HG03097 (cell line): Measurements from ENCODE around the gene PISD.

ENCODE experiments used
- ATAC-seq: cut with Tn5 transposase; IDR thresholded peaks from one replicate; pipeline ENCODE4 v1.9.1; 2021; ENCODE audit not compliant: unreplicated experiment, low FRiP score

PISD gene

DNA sequence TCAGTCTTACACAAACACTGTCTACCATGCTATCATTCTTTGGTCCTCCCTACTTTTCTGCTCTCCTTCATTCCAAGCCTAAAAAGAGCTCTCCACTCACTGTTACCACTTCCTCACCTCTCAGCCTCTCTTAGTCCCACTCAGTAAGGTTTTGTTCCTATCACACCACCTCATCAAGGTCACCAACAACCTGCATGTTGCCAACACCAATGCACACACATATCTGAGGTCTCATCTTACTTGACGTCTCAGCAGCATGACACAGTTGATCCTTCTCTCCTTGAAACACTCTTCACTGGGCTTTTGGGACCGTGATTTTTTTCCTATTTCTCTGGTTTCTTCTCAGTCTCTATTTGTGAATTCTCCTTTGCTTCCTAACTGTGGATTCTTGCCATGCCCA, 8.1 kb downstream of the PISD start:
- ATAC-seq: no peak

- no peak for ATAC-seq
These were observed 8.9 kb downstream of the PISD start for GRCh38 chr22:31652911-31653684.

DNA sequence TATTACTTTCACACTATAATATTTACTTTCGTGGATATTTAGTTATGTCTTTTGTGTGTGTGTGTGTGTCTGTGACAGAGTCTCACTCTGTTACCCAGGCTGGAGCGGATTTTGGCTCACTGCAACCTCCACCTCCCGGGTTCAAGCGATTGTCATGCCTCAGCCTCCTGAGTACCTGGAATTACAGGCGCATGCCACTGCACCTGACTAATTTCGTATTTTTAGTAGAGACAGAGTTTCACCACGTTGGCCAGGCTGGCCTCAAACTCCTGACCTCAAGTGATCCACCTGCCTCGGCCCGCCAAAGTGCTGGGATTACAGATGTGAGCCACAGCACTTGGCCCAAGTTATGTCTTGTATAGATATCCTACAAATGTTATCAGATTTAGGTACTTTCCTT, 9.9 kb downstream of the PISD start:
- ATAC-seq: no peak

GRCh38 chr22:31651664-31652063, 10.4 kb downstream of the PISD start:
- no peak for ATAC-seq

DNA sequence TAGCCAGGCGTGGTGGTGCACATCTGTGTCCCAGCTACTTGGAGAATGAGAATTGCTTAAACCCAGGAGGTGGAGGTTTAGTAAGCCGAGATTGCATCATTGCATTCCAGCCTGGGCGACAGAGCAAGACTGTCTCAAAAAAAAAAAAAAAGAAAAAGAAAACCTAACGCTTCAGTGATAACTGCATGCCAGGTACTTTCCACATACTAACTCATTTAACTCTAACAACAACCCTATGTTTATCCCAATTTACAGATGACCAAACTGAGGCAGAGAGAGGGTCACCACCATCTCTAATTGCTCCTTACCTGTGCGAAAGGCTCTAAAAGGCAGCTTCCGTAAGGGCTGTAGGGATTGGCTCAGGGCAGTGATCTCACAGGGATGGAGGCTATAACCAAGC, 11.6 kb downstream of the PISD start:
- no peak for ATAC-seq

- no peak for ATAC-seq
These were observed 14.3 kb downstream of the PISD start for GRCh38 chr22:31647523-31648320.

DNA sequence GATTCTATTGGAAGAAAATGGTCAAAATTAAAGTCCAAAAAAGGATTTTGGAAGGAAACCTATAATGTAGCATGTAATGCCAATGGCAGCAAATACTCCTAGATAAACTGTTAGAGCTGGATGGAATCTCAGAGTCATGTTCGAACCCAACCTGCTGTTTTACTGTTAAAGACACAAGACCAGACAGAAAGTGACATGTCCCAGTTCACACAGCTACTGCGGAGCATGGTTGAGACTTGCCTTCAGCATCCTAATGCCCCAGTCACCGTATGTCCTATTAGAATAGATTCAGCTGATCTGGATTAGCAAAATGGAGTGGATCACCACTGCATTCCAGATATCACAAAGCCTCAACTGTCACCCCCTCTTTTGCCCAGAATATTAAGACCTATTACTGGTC, 14.9 kb downstream of the PISD start:
- ATAC-seq: no peak

DNA sequence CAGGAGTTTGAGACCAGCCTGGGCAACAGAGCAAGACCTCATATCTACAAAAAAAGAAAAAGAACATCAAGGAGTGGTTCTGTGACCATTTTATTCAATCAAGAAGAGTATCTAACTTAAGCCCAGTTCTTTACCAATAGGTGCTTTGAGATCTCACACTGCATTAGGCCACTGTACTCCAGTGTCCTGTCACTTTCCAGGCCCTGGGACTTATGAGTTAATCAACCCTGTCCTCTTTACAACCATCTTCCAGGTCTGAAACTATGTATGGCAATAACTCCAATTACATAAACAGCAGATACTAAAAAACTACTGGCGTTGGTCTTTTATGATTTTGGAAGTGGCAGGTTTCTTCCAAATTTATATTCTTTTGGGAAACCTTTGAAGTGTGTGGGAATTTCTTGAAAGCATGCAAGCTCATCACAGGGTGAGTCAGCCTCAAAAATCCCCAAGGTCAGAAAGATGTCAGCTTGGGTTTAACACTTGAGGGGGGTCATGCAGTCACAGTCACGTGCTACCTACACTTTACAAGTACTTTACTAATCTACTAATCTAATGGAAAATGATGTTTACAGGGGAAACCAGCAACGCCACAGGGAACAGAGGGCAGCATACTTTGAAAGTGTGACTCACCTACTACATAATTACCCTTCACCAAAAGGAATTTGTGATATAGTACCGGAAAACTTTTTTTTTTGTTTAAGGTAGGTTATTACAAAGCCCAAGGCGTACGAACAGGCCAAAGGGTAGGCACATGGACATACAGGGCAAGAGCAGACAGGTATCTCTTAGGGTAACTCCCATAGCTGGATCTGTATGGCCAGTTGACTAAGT, 15.6 kb downstream of the PISD start:
- ATAC-seq: peak; percentile 50

GRCh38 chr22:31639436-31640039, 22.5 kb downstream of the PISD start:
- no peak for ATAC-seq

- no peak for ATAC-seq
These were observed 24.0 kb downstream of the PISD start for GRCh38 chr22:31637891-31638618.

DNA sequence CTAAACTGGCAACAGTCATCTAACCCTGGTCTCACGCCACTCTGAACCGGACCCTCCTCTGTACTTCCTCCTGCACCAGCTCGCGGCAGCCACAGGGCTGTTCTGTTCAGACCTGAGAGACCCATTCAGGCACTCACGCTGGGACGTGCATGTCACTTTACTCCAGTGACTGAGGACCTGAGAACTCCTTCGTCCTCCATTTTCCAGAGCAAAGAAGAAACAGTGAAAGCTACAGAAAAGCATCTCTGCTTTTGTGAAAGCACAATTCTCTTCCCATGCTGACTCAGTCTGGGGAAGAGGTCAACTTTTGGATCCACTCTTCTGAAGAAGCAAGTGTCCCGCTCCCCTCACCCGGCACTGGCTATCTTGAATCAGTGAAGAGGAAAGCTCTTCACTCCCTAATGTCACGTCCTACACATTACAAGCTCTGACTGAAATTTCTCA, 24.5 kb downstream of the PISD start:
- no peak for ATAC-seq

- no peak for ATAC-seq
These were observed 26.2 kb downstream of the PISD start for GRCh38 chr22:31635638-31636306.

DNA sequence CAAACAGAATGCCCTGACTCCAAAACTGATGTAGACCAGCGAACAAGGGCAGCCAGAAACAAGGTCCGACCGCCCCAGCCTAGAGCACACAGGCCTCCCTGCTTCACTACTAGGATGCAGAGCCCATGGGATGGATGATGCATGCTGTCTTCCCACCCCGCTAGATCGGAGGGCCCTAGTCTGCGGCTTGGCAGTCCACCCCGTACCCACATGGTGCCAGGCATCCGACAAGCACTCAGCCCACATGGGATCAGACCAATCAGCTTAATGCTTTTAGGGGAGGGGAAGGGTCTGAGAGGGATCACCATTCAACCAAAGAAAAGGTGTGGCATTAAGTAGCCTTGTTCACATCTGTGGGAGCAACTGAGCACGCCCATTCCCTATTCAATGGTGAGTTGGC, 30.6 kb downstream of the PISD start:
- no peak for ATAC-seq

DNA sequence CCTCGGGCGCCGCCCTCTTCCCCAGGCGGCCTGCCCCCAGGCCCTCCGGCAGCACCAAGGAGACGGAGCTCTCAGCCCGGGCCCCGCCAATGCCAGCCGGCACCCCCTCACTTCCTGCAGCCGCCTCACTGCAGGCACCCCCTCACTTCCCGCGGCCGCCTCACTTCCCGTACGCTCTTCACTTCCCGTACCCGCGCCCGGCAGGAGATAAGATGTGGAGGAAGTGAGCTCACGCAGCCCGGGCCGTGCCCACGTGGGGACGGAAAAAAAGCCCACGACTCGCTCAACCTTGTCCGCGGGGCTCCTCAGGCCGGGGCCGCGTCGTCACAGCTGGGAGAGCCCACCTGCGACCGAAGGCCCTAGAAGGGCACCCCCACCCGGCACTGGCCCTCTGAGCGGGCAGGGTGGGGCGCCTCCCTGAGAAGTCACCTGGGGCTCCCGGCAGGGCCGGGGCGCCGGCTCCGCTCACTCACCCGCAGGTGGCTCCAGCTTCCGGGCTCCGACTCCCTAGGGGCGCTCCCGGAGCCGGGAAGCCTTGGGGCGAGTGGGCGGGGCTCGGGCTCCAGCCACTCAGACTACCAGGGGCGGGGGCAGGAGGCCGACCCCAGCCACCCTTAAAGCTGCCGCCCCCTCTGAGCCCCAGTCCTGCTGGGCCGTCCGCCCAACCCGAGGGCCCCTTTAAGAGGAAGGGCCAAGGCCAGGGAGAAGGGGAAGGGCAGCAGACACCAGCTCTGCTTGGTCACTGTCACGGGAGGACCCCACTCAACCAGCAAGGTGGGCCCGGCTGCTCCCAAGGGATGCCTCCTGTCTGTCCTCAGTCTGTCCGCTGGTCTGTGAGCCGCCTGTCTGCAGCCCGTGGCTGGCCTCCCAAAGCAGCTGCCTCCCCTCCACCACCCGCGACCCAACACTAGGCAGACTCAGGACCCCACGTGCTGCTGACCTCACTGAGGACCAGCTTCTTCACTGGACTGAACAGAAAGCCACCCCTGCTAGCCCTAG, 31.4 kb downstream of the PISD start:
- peak; percentile 43 for ATAC-seq

DNA sequence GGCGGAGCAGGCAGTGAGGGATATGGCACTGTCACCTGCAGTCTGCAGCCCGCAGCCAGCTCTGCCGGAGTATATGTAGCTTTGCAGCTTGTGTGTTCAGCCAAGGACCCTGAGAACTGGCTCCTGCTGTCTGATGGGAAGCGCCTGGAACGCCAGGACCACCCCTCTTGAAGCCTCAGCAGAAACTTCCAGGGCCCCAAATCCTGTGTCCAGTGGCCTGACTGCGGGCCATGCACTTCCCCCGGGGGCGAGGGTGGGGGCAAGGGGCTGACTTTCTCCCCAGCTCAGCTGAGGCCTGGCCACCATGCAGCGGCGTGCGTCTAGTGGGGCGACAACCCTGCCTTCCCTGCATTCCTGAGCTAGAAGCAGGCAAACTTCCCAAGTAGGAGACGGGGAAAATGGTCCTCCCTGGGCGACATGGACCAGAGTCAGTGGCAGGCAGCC, 32.3 kb downstream of the PISD start:
- ATAC-seq: no peak

- no peak for ATAC-seq
These were observed 32.9 kb downstream of the PISD start for GRCh38 chr22:31628969-31629708.

DNA sequence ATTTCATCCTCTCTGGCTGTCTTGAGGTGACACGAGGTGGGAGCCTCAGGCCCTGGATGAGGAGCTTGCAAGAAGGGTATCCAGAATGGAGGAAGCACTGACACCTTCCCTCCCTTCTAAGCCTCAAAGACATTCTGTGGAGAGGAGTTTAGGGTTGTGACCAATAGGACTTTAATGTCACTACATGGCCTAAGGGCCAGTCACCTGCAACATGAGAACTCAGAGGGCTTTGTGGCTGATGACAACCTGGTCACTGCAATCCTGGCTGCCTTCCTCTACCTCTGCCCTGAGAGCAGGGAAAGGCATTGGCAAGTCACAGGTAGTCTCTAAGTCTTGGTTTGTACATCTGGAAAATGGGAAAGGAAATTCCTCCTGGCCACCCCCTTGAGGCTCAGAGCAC, 33.7 kb downstream of the PISD start:
- no peak for ATAC-seq
